HEK293T (cell line): Measurements from ENCODE around the gene LRRC8E.

Experiments used
- CTCF ChIA-PET: fragments of 350-600 bp; formaldehyde crosslinking; extraction: SDS; loops from one replicate; lab custom pipeline; 2021; ENCODE audit warnings: antibody characterized with exemption, inconsistent platforms; lab: Yijun Ruan, JAX
- POLR2A ChIA-PET: fragments of 350-600 bp; formaldehyde crosslinking; extraction: SDS; loops from one replicate; lab custom pipeline; 2020; ENCODE audit warnings: antibody characterized with exemption, inconsistent platforms; lab: Yijun Ruan, JAX
- DNase-seq: peaks from one replicate; pipeline ENCODE4 v3.0.0; 2012; ENCODE audit warnings: mixed read lengths; ENCODE audit errors: extremely low spot score
- ARNT ChIP-seq: fragments of 450-650 bp; IDR thresholded peaks from 2 replicates; pipeline ENCODE4 v1.6.1; 2017; ENCODE audit warnings: mild to moderate bottlenecking
- BHLHE40 ChIP-seq: fragments of 450-650 bp; IDR thresholded peaks from 2 replicates; pipeline ENCODE4 v1.6.1; 2016; ENCODE audit warnings: mild to moderate bottlenecking, moderate library complexity, borderline replicate concordance
- CTBP1 ChIP-seq: fragments of 450-650 bp; IDR thresholded peaks from 2 replicates; pipeline ENCODE4 v1.6.1; 2016; ENCODE audit warnings: borderline replicate concordance
- ELF4 ChIP-seq: fragments of 450-650 bp; IDR thresholded peaks from 2 replicates; pipeline ENCODE4 v1.6.1; 2017; ENCODE audit warnings: antibody characterized with exemption
- FOXA1 ChIP-seq: fragments of 450-650 bp; IDR thresholded peaks from 2 replicates; pipeline ENCODE4 v1.6.1; 2016; ENCODE audit warnings: mild to moderate bottlenecking
- FOXK2 ChIP-seq: fragments of 450-650 bp; IDR thresholded peaks from 2 replicates; pipeline ENCODE4 v1.6.1; 2016; ENCODE audit warnings: mild to moderate bottlenecking
- FOXM1 ChIP-seq: fragments of 450-650 bp; IDR thresholded peaks from 2 replicates; pipeline ENCODE4 v1.6.1; 2017; ENCODE audit warnings: mild to moderate bottlenecking, borderline replicate concordance
- HDGF ChIP-seq: fragments of 450-650 bp; IDR thresholded peaks from 2 replicates; pipeline ENCODE4 v1.6.1; 2017; ENCODE audit warnings: antibody characterized with exemption, borderline replicate concordance
- L3MBTL2 ChIP-seq: fragments of 450-650 bp; conservative IDR thresholded peaks from 2 replicates; pipeline ENCODE4 v1.6.1; 2016; ENCODE audit warnings: mild to moderate bottlenecking
- LEF1 ChIP-seq: fragments of 450-650 bp; IDR thresholded peaks from 2 replicates; pipeline ENCODE4 v1.6.1; 2017; ENCODE audit warnings: mild to moderate bottlenecking, borderline replicate concordance
- NFRKB ChIP-seq: fragments of 450-650 bp; IDR thresholded peaks from 2 replicates; pipeline ENCODE4 v1.6.1; 2016; ENCODE audit warnings: mild to moderate bottlenecking, moderate library complexity
- PKNOX1 ChIP-seq: fragments of 450-650 bp; IDR thresholded peaks from 2 replicates; pipeline ENCODE4 v1.6.1; 2016
- SP1 ChIP-seq: fragments of 450-650 bp; IDR thresholded peaks from 2 replicates; pipeline ENCODE4 v1.6.1; 2017
- SUZ12 ChIP-seq: fragments of 450-650 bp; IDR thresholded peaks from 2 replicates; pipeline ENCODE4 v1.6.1; 2016; ENCODE audit warnings: mild to moderate bottlenecking
- TARDBP ChIP-seq: fragments of 450-650 bp; IDR thresholded peaks from 2 replicates; pipeline ENCODE4 v1.6.1; 2016
- ZNF384 ChIP-seq: fragments of 450-650 bp; IDR thresholded peaks from 2 replicates; pipeline ENCODE4 v1.6.1; 2016

The LRRC8E gene

GRCh38 chr19:7872306-7873204 is 15.8 kb upstream of the LRRC8E start:
- no peak for DNase-seq
- CTCF ChIA-PET, result no interaction called here
- POLR2A ChIA-PET, result interaction anchor here (0.6 to 1.2 kb wide), 3 partner anchors 16 to 31 kb away, joined by 3 to 4 read pairs (median 4); partner anchors contain the start of genes LRRC8E and MAP2K7
- no peak for TF ChIP-seq FOXM1
- TF ChIP-seq BHLHE40, result no peak
- no peak for TF ChIP-seq L3MBTL2
- no peak for TF ChIP-seq TARDBP
- no peak for TF ChIP-seq ARNT
- TF ChIP-seq NFRKB, result no peak
- TF ChIP-seq ELF4, result no peak
- TF ChIP-seq PKNOX1, result no peak
- no peak for TF ChIP-seq SP1
- no peak for TF ChIP-seq FOXK2
- TF ChIP-seq FOXA1, result no peak
- no peak for TF ChIP-seq LEF1

- POLR2A ChIA-PET, result no interaction called here
- no peak for TF ChIP-seq TARDBP
- CTCF ChIA-PET, result no interaction called here
- DNase-seq, result no peak
These were observed 14.8 kb upstream of the LRRC8E start for GRCh38 chr19:7873304-7874075.

- peak; percentile 61 for DNase-seq
- POLR2A ChIA-PET, result interaction anchor here (0.9 to 1.4 kb wide), 3 partner anchors 14 to 29 kb away, joined by 3 to 6 read pairs (median 5); partner anchors contain the start of genes LRRC8E and MAP2K7
These were observed 14.0 kb upstream of the LRRC8E start, which contains the start of gene PRR36 for GRCh38 chr19:7874076-7874896. TSS of gene PRR36 (minus strand) at chr19:7874390. CDS start at chr19:7873689, 701 bp downstream.

GRCh38 chr19:7874897-7875273 is 13.4 kb upstream of the LRRC8E start:
- POLR2A ChIA-PET, result interaction anchor here (0.9 to 1.4 kb wide), 3 partner anchors 14 to 28 kb away, joined by 3 to 6 read pairs (median 5); partner anchors contain the start of genes LRRC8E and MAP2K7
- CTCF ChIA-PET, result interaction anchor here (0.6 kb wide), 1 partner anchor 23 kb away, joined by 3 read pairs; no protein-coding TSS in a partner anchor
- TF ChIP-seq FOXM1 (no peak), L3MBTL2 (no peak), SUZ12 (no peak), HDGF (no peak), LEF1 (no peak), BHLHE40 (no peak), ELF4 (no peak), FOXK2 (no peak), CTBP1 (no peak), PKNOX1 (no peak), TARDBP (no peak), SP1 (no peak), FOXA1 (no peak), ZNF384 (no peak), NFRKB (no peak), ARNT (no peak)
- no peak for DNase-seq

More at GRCh38 chr19:7874076-7874896, 14.0 kb upstream of the LRRC8E start, which contains the start of gene PRR36:
- no peak for TF ChIP-seq ZNF384
- TF ChIP-seq L3MBTL2, result no peak
- TF ChIP-seq PKNOX1, result no peak
- no peak for TF ChIP-seq HDGF
- no peak for TF ChIP-seq SP1
- no peak for TF ChIP-seq LEF1
- no peak for TF ChIP-seq FOXM1
- TF ChIP-seq SUZ12, result no peak
- TF ChIP-seq ARNT, result no peak
- TF ChIP-seq ELF4, result no peak
- TF ChIP-seq CTBP1, result no peak
- no peak for TF ChIP-seq FOXA1
- CTCF ChIA-PET, result no interaction called here

- DNase-seq, result no peak
These were observed 11.0 kb upstream of the LRRC8E start for GRCh38 chr19:7877249-7877836.

More at GRCh38 chr19:7877249-7877836, 11.0 kb upstream of the LRRC8E start:
- TF ChIP-seq LEF1, result no peak
- TF ChIP-seq FOXA1, result no peak
- no peak for TF ChIP-seq ELF4
- no peak for TF ChIP-seq NFRKB
- no peak for TF ChIP-seq SUZ12
- no peak for TF ChIP-seq SP1
- no peak for TF ChIP-seq FOXM1
- no peak for TF ChIP-seq ARNT
- no peak for TF ChIP-seq CTBP1
- no peak for TF ChIP-seq PKNOX1
- TF ChIP-seq HDGF, result no peak
- TF ChIP-seq L3MBTL2, result no peak
- TF ChIP-seq TARDBP, result no peak
- TF ChIP-seq ZNF384, result no peak
- TF ChIP-seq FOXK2, result no peak
- TF ChIP-seq BHLHE40, result no peak
- CTCF ChIA-PET, result interaction anchor here (1.6 kb wide), 1 partner anchor 8 kb away, joined by 6 read pairs; no protein-coding TSS in a partner anchor
- POLR2A ChIA-PET, result interaction anchor here (1.1 to 1.9 kb wide), 2 partner anchors 11 to 43 kb away, joined by 4 to 5 read pairs; partner anchors contain the start of genes LRRC8E and SNAPC2
